Liver (tissue), 3 donors: ENCODE results near the gene RBM20.

Experiments used
- EGR1 ChIP-seq, 2 donors: IDR thresholded peaks; 2 replicates each; pipeline ENCODE4 v1.6.1; 2016 to 2018; ENCODE audit warnings: antibody characterized with exemption in 2 of 2, low read depth in 2 of 2
- RAD21 ChIP-seq, 2 donors: IDR thresholded peaks; 2 replicates each; pipeline ENCODE4 v1.6.1; 2016; ENCODE audit warnings: antibody characterized with exemption in 2 of 2, mild to moderate bottlenecking in 2 of 2
- RXRA ChIP-seq, 2 donors: IDR thresholded peaks; 2 replicates each; pipeline ENCODE4 v1.6.1; 2017 to 2018; ENCODE audit warnings: antibody characterized with exemption in 2 of 2, mild to moderate bottlenecking in 1 of 2
- TAF1 ChIP-seq: conservative IDR thresholded peaks from 2 replicates; pipeline ENCODE4 v1.6.1; 2016; ENCODE audit warnings: antibody characterized with exemption, mild to moderate bottlenecking
- TF ChIP-seq, protein P1 (sequence below): fragments of 150-350 bp; IDR thresholded peaks from 2 replicates; pipeline ENCODE4 v1.5.1; 2017; ENCODE audit warnings: improper control_type of control experiment, low read depth, low read length; ENCODE audit not compliant: missing input control
- TF ChIP-seq, protein P2 (sequence below): IDR thresholded peaks from 2 replicates; pipeline ENCODE4 v1.6.1; 2016; ENCODE audit warnings: antibody characterized with exemption
- donor health status: healthy.
- donor health status: healthy.

DNA sequence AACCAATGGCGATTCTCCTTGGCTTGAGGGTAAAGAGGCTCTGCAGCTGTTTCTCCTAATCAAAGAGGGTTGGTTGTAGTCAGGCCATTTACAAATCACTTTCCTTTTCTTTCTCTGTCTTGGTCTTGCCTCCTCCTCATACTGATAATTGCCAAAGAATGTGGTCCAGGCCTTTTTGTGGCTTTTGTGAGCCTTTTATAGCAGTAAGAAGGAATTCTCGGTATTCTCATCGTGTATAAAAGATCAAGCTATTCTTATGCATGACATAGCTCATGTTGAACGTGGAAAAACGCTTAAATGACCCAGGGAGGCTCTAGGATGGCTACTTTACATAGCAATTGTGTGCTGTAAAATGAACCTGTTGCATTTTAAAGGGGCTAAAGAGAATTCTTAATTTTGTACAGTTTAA lies 62.6 kb downstream of the RBM20 start:
- no peak for TF ChIP-seq RAD21 (IDR thresholded peaks at IDR 0.05)
- TF ChIP-seq, protein P1, sequence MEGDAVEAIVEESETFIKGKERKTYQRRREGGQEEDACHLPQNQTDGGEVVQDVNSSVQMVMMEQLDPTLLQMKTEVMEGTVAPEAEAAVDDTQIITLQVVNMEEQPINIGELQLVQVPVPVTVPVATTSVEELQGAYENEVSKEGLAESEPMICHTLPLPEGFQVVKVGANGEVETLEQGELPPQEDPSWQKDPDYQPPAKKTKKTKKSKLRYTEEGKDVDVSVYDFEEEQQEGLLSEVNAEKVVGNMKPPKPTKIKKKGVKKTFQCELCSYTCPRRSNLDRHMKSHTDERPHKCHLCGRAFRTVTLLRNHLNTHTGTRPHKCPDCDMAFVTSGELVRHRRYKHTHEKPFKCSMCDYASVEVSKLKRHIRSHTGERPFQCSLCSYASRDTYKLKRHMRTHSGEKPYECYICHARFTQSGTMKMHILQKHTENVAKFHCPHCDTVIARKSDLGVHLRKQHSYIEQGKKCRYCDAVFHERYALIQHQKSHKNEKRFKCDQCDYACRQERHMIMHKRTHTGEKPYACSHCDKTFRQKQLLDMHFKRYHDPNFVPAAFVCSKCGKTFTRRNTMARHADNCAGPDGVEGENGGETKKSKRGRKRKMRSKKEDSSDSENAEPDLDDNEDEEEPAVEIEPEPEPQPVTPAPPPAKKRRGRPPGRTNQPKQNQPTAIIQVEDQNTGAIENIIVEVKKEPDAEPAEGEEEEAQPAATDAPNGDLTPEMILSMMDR: no peak
- no peak for TF ChIP-seq RXRA (IDR thresholded peaks at IDR 0.05)
- TF ChIP-seq, protein P2, sequence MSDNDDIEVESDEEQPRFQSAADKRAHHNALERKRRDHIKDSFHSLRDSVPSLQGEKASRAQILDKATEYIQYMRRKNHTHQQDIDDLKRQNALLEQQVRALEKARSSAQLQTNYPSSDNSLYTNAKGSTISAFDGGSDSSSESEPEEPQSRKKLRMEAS: no peak
- TF ChIP-seq TAF1: no peak
- TF ChIP-seq EGR1 (IDR thresholded peaks at IDR 0.05; ENCODE audit: low read depth in 2 of 2): no peak
